Panc1 (cell line): ENCODE results near the gene RRM2. TPM values are rescaled to one million over a fixed set of nuclear protein-coding genes. Genes with fewer than 3 reads are reported as not detected.

Source experiments
- ATAC-seq: fragments of 200-7000 bp; cut with Tn5 transposase; 2 replicates; pipeline ENCODE4 v1.9.1; 2020; ENCODE audit warnings: mild to moderate bottlenecking, moderate library complexity
- BruUV-seq: library from RNA; stranded (reverse); fragments of 400-500 nt; replicated peaks from 2 replicates; lab custom pipeline; 2021; lab: Mats Ljungman, UMichigan
- CTCF ChIA-PET: fragments of 300-600 bp; sonication (Branson Sonifier 250); formaldehyde crosslinking; loops from one replicate; lab custom pipeline; 2022; ENCODE audit warnings: antibody characterized with exemption; lab: Charles Lee
- POLR2A ChIA-PET: fragments of 300-600 bp; sonication (Branson Sonifier 250); formaldehyde crosslinking; loops from one replicate; lab custom pipeline; 2022; ENCODE audit warnings: antibody characterized with exemption; lab: Charles Lee
- DNase-seq: peaks from one replicate; pipeline ENCODE4 v3.0.0-alpha.2; 2010; ENCODE audit warnings: low read depth, low spot score
- H3K27ac ChIP-seq: 2 replicates; pipeline ENCODE4 v1.5.1; 2011; ENCODE audit warnings: mild to moderate bottlenecking, low read length, inconsistent platforms
- H3K27me3 ChIP-seq: fragments of 200-500 bp; sonication (Bioruptor generic); 2 replicates; pipeline ENCODE4 v1.6.0; 2014; ENCODE audit warnings: low read length, inconsistent platforms; ENCODE audit not compliant: control insufficient read depth, insufficient read depth
- H3K36me3 ChIP-seq: fragments of 200-500 bp; sonication (Bioruptor generic); 2 replicates; pipeline ENCODE4 v1.5.1; 2014; ENCODE audit warnings: inconsistent platforms, mild to moderate bottlenecking, low read length, moderate library complexity; ENCODE audit not compliant: control insufficient read depth, insufficient read depth
- H3K4me1 ChIP-seq: 2 replicates; pipeline ENCODE4 v1.5.1; 2011; ENCODE audit warnings: inconsistent platforms, mild to moderate bottlenecking, low read length, moderate library complexity; ENCODE audit not compliant: control insufficient read depth, insufficient read depth
- H3K4me3 ChIP-seq, 2 experiments: 2 replicates each; pipeline ENCODE4 v1.5.1; 2011 to 2012; ENCODE audit warnings: low read depth in 2 of 2, low read length in 2 of 2, mild to moderate bottlenecking in 2 of 2, inconsistent platforms in 1 of 2, moderate library complexity in 1 of 2
- H3K9me3 ChIP-seq: fragments of 200-500 bp; sonication (Bioruptor generic); 2 replicates; pipeline ENCODE4 v1.5.1; 2014; ENCODE audit warnings: low read depth, mild to moderate bottlenecking, inconsistent platforms, low read length, moderate library complexity; ENCODE audit not compliant: control insufficient read depth, insufficient read depth
- CTCF ChIP-seq: fragments of 450-650 bp; IDR thresholded peaks from 2 replicates; pipeline ENCODE4 v1.5.1; 2017; ENCODE audit warnings: mild to moderate bottlenecking
- POLR2AphosphoS5 ChIP-seq: IDR thresholded peaks from 2 replicates; pipeline ENCODE4 v1.6.1; 2012; ENCODE audit warnings: mild to moderate bottlenecking, low read depth, low read length, moderate library complexity
- REST ChIP-seq, 2 experiments: IDR thresholded peaks; 2 replicates each; pipeline ENCODE4 v1.6.1; 2011 to 2012; ENCODE audit warnings: low read depth in 2 of 2, control low read depth in 1 of 2, low read length in 1 of 2, mild to moderate bottlenecking in 1 of 2, moderate library complexity in 1 of 2; ENCODE audit not compliant: insufficient read depth in 1 of 2
- SIN3A ChIP-seq: IDR thresholded peaks from 2 replicates; pipeline ENCODE4 v1.6.1; 2012; ENCODE audit warnings: low read depth, mild to moderate bottlenecking, low read length, moderate library complexity, borderline replicate concordance; ENCODE audit not compliant: insufficient read depth
- TCF7L2 ChIP-seq: IDR thresholded peaks from 2 replicates; pipeline ENCODE4 v1.6.1; 2011; ENCODE audit warnings: mild to moderate bottlenecking, low read depth, low read length, inconsistent platforms
- in situ Hi-C: cut with HindIII; loops from 2 replicates; pipeline ENCODE4 v1.10.0; 2016; ENCODE audit warnings: low sequenced_read_pairs, low pct_unique_long_range_greater_than_20kb
- intact Hi-C: fragments of 100-400 bp; cut with micrococcal nuclease; formaldehyde crosslinking; loops from one replicate; pipeline ENCODE4 v1.10.0; 2022; ENCODE audit not compliant: unreplicated experiment
- total RNA-seq: library from RNA; stranded (reverse); gene quantifications from one replicate; pipeline ENCODE4 v1.2.1, GENCODE V29; 2021; ENCODE audit not compliant: unreplicated experiment

Gene RRM2
- total RNA-seq, 1 experiment from 2014 or later: 294 TPM

- Histone ChIP-seq H3K27me3 (no peaks in the 10 kb centered on the region), H3K27ac (no peak overlapping the region), H3K36me3 (no peaks in the 10 kb centered on the region), H3K9me3 (no peaks in the 10 kb centered on the region), H3K4me1 (peaks cover 15% of the 10 kb centered on the region), H3K4me3 (no peak overlapping the region)
- intact Hi-C loops: no loop called here
- DNase-seq (no peak), ATAC-seq (no peak)
- POLR2A ChIA-PET: no interaction called here
- in situ Hi-C loops: no loop called here
- TF ChIP-seq SIN3A: no peak
- CTCF ChIA-PET: no interaction called here
- no TSS peak for BruUV-seq
Observed at GRCh38 chr2:10083692-10084211, 38.8 kb upstream of the RRM2 start.

DNA sequence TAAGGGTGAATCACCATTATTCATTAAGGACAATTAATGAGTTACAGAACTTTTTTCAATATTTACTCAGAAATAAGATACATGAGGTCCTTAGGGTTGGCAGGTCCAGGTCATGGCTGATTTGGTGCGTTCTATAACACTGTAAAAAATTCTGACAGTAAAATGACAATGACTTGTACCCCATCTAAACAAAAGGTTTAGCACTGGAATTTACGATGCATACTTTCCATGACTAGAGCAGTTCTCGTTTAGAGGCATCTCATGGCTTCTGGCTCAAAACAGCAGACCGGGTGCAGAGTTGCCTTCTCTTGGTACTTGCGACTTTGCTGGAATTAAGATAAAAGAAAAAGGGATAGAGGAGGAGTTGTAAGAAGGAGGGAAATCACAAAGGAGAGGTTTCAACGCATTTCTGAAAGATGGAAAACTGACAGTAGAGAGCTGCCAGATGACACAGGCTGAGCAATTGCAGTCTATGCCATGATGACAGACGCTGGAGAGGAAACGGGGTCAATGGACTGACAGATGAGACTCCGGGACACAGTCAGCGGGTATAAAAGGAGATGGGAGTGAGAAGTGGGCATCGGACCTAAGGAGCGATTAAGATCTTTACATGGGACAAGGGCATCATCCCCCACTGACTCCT, 38.2 kb upstream of the RRM2 start:
- no peak overlapping the region for H3K4me3 ChIP-seq
- intact Hi-C loops (no loop called here), in situ Hi-C loops (no loop called here)
- DNase-seq (no peak), ATAC-seq (no peak)
- H3K9me3 ChIP-seq: no peaks in the 10 kb centered on the region
- H3K36me3 ChIP-seq: no peaks in the 10 kb centered on the region
- ChIA-PET POLR2A (no interaction called here), CTCF (interaction anchor here (0.6 kb wide), 1 partner anchor 12 kb away, joined by 7 read pairs; no protein-coding TSS in a partner anchor)
- H3K27ac ChIP-seq: no peak overlapping the region
- TF ChIP-seq CTCF (no peak), REST (IDR thresholded peaks at IDR 0.05; ENCODE audit: insufficient read depth in 1 of 2, low read depth in 2 of 2, low read length in 1 of 2) (no peak), SIN3A (no peak), POLR2AphosphoS5 (no peak), TCF7L2 (no peak)
- BruUV-seq: no TSS peak
- no peaks in the 10 kb centered on the region for H3K27me3 ChIP-seq
- peaks cover 11% of the 10 kb centered on the region for H3K4me1 ChIP-seq
